A673 (cell line): Measurements from ENCODE around the gene RNF149.
"Not testable (repeated sequence)": the region's sequence is repeated elsewhere in the genome, so short reads cannot be mapped to it uniquely, and the experiment has no call there.

ENCODE experiments used
- CTCF ChIP-seq: fragments of 300-800, 200-600 bp; sonication (generic); conservative IDR thresholded peaks from 2 replicates; pipeline ENCODE4 v1.5.1; 2017; ENCODE audit warnings: low read depth, mild to moderate bottlenecking, antibody characterized with exemption, low read length, moderate library complexity, mixed read lengths
- EZH2 ChIP-seq: fragments of 200-600 bp; sonication (generic); IDR thresholded peaks from 2 replicates; pipeline ENCODE4 v1.6.1; 2017; ENCODE audit warnings: borderline replicate concordance, low read depth, mild to moderate bottlenecking, mixed read lengths, antibody characterized with exemption, low read length; ENCODE audit not compliant: poor library complexity, severe bottlenecking

GRCh38 chr2:101239760-101240118 lies 68.8 kb downstream of the RNF149 start:
- not testable (repeated sequence) for TF ChIP-seq CTCF, EZH2
